Uterus (tissue), 4 donors: ENCODE measurements around the gene RGS11. TPM values are rescaled to one million over a fixed set of nuclear protein-coding genes. Genes with fewer than 3 reads are reported as not detected.
"Not testable (repeated sequence)": the region's sequence is repeated elsewhere in the genome, so short reads cannot be mapped to it uniquely, and the experiment has no call there.

Experiments used
- DNase-seq, 2 donors: peaks; one replicate each; pipeline ENCODE4 v3.0.0-alpha.2; 2019 to 2020
- H3K27ac ChIP-seq, 2 donors: fragments of 200-600 bp; sonication (generic); 1 replicate in 1 of 2; 2 replicates in 1 of 2; pipeline ENCODE4 v1.5.1; 2016 to 2018
- H3K27me3 ChIP-seq, 2 donors: fragments of 200-600 bp; sonication (generic); one replicate each; pipeline ENCODE4 v1.5.1; 2018 to 2019; ENCODE audit warnings: control low read depth in 1 of 2
- H3K36me3 ChIP-seq, 2 donors: fragments of 200-600 bp; sonication (generic); one replicate each; pipeline ENCODE4 v1.5.1; 2019; ENCODE audit warnings: control low read depth in 1 of 2
- H3K4me1 ChIP-seq, 2 donors: fragments of 200-600 bp; sonication (generic); one replicate each; pipeline ENCODE4 v1.5.1; 2018 to 2019; ENCODE audit warnings: control low read depth in 1 of 2
- H3K4me3 ChIP-seq, 2 donors: fragments of 200-600 bp; sonication (generic); 1 replicate in 1 of 2; 2 replicates in 1 of 2; pipeline ENCODE4 v1.5.1; 2018 to 2019; ENCODE audit warnings: mild to moderate bottlenecking in 1 of 2
- H3K9me3 ChIP-seq, 2 donors: fragments of 200-600 bp; sonication (generic); one replicate each; pipeline ENCODE4 v1.5.1; 2019; ENCODE audit warnings: control low read depth in 1 of 2
- POLR2A ChIP-seq, 2 donors: fragments of 450-650 bp; IDR thresholded peaks; one replicate each; pipeline ENCODE4 v1.6.1; 2016; ENCODE audit warnings: antibody characterized with exemption in 2 of 2, mild to moderate bottlenecking in 1 of 2, moderate library complexity in 1 of 2
- intact Hi-C: fragments of 100-400 bp; cut with DNase I; formaldehyde crosslinking; loops from one replicate; pipeline ENCODE4 v1.15.1; 2023; ENCODE audit warnings: low total_unique reads
- total RNA-seq, 4 donors: library from RNA; depleted of rRNA in 3 of 4; stranded (reverse); fragments of >200 nt in 3 of 4; gene quantifications; one replicate each; pipeline versions ENCODE4 v1.1.0 to v1.2.4, GENCODE V29; 2014 to 2023
- TF ChIP-seq, protein P1 (sequence below), 4 experiments: fragments of 200-600 bp in 2 of 4; fragments of 450-650 bp in 2 of 4; sonication (generic) in 2 of 4; IDR thresholded peaks; one replicate each; pipeline ENCODE4 v1.5.1; 2016 to 2019; ENCODE audit warnings: antibody characterized with exemption in 4 of 4, mild to moderate bottlenecking in 2 of 4, moderate library complexity in 1 of 4
- donor health status: DM: yes; HTN: yes; CAD: no.

The RGS11 gene
- total RNA-seq, 4 donors from 2014 or later: 1.1 to 2.4 (median 2.3) TPM; not detected in 1

DNA sequence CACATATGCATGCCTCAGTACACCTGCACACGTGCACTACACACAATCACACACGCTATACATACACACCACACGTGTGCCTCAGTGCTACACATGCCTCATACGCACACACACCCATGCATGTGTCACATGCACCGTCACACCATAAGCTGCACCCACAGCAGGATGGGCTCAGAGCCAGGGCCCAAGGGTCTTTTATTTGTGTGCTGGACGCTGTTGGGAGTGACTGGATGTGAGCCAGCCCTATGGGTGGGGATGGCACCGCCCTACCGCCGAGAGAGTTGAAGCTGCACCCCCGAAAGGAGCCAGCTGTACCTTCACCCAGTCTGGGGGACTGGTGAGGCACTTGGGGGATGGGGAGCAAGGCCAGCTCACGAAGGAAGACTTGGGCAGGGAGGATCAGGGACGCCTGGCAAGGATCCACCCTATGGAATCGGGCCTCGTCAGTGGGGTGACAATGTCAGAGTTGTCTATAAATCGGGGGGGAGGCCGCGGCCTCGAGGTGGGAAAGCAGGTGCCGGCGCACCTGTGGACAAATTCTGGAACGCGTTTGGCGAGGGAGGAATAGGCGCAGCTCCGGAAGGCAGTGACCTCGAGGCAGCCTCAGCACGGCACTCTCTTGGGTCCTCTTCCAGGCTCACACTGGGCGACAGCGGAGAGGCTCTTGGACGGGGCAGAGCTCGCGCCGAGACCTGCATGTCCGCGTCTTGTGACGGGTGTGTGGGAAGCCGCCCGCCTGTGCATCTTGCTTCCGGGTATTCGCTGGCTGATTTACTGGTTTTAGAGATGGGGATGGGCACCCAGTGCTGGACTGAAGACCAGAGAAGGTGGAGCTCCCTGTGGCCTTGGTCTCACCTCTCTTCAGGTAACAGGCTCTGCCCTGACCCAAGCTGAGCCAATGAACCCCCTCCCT is 7.3 kb downstream of the RGS11 start:
- intact Hi-C loops: no loop called here
- Histone ChIP-seq H3K27ac (no peak overlapping the region), H3K4me3 (no peak overlapping the region), H3K27me3 (no peaks in the 10 kb centered on the region), H3K36me3 (no peaks in the 10 kb centered on the region), H3K4me1 (no peaks in the 10 kb centered on the region), H3K9me3 (no peaks in the 10 kb centered on the region)
- TF ChIP-seq POLR2A (IDR thresholded peaks at IDR 0.05): no peak
- TF ChIP-seq, protein P1, sequence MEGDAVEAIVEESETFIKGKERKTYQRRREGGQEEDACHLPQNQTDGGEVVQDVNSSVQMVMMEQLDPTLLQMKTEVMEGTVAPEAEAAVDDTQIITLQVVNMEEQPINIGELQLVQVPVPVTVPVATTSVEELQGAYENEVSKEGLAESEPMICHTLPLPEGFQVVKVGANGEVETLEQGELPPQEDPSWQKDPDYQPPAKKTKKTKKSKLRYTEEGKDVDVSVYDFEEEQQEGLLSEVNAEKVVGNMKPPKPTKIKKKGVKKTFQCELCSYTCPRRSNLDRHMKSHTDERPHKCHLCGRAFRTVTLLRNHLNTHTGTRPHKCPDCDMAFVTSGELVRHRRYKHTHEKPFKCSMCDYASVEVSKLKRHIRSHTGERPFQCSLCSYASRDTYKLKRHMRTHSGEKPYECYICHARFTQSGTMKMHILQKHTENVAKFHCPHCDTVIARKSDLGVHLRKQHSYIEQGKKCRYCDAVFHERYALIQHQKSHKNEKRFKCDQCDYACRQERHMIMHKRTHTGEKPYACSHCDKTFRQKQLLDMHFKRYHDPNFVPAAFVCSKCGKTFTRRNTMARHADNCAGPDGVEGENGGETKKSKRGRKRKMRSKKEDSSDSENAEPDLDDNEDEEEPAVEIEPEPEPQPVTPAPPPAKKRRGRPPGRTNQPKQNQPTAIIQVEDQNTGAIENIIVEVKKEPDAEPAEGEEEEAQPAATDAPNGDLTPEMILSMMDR (IDR thresholded peaks at IDR 0.05): no peak
- no peak for DNase-seq

DNA sequence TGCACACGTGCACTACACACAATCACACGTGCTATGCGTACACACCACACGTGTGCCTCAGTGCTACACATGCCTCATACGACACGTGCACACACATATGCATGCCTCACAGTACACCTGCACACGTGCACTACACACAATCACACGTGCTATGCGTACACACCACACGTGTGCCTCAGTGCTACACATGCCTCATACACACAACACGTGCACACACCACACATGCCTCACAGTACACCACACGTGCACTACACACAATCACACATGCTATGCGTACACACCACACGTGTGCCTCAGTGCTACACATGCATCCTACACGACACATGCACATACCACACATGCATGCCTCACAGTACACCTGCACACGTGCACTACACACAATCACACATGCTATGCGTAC is 8.2 kb downstream of the RGS11 start:
- H3K4me3 ChIP-seq, intact Hi-C loops: not testable (repeated sequence)

DNA sequence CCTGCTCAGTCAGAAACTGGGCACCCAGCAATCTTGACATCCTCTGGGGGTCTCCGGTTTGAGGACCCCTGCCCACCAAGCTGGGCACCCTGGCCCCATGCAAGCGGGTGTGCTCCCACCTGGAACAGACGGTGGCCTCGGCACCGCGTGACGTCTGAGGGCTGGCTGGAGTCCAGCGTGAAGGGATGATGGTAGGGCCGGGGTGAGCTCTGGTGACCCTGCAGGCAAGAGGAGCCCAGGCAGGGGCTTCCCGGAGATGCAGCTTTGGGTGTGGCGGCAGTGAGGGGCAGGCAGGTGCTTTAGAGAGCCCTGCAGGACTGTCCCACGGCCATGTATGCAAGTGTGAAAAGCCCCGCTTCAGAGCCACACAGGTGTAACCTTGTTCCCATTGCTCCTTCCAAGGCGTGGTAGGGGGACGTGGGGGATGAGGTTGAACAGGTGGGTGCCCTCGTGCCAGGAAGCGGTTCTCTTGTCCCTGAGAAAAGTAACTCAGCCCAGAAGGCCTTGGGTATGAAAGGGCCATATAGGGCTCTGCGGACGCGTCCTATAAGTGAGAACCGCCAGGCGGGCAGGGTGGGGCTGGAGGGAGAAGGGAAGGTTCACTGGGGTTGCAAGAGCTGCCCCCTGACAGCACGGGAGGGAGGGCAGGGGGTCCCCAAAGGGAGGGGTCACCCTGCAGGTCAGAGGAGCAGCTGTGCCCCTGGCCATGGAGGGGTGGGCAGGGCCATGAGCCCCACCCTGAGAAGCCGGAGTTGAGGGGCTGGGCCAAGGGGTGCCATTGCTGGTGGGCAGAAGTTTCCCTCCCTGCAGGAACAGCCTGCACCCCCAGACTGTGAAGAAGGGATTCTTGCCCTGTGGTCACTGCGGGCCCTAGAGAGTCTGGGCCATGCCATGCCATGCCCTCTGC is 9.2 kb downstream of the RGS11 start:
- no peak for DNase-seq
- H3K27ac ChIP-seq: no peak overlapping the region

More for the DNA sequence above, 8.2 kb downstream of the RGS11 start:
- H3K9me3 ChIP-seq, H3K27ac ChIP-seq, DNase-seq, H3K27me3 ChIP-seq, H3K4me1 ChIP-seq, H3K36me3 ChIP-seq: not testable (repeated sequence)

DNA sequence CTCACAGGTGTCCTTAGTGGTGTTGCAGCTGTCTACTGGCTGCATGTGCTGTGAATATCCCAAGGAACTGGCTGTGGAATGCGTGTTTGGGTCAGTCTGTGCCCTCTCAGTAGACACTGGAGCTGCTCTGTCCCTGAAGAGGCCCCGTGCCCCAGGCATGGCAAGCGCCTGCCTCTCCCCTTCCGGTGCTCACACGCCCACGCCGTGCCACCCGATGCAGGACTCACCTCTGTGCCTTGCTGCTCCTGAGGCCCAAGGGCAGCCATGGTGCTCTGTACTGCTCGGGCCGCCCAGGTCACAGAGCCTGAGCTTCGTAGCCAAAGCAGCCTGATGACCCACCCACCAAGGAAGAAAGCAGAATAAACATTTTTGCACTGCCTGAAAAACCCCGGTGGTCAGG is 10.0 kb downstream of the RGS11 start:
- no peak overlapping the region for H3K4me3 ChIP-seq
- no peak for TF ChIP-seq POLR2A (IDR thresholded peaks at IDR 0.05)
- TF ChIP-seq, protein P1 (IDR thresholded peaks at IDR 0.05): no peak
- intact Hi-C loops: no loop called here
- H3K36me3 ChIP-seq: no peaks in the 10 kb centered on the region
- H3K27me3 ChIP-seq: no peaks in the 10 kb centered on the region
- no peaks in the 10 kb centered on the region for H3K9me3 ChIP-seq
- DNase-seq: no peak
- no peaks in the 10 kb centered on the region for H3K4me1 ChIP-seq
- no peak overlapping the region for H3K27ac ChIP-seq

More for the DNA sequence above, 9.2 kb downstream of the RGS11 start:
- Histone ChIP-seq H3K27me3 (no peaks in the 10 kb centered on the region), H3K4me3 (no peak overlapping the region), H3K36me3 (no peaks in the 10 kb centered on the region), H3K9me3 (no peaks in the 10 kb centered on the region), H3K4me1 (no peaks in the 10 kb centered on the region)
- TF ChIP-seq, protein P1 (IDR thresholded peaks at IDR 0.05): no peak
- TF ChIP-seq POLR2A (IDR thresholded peaks at IDR 0.05): no peak
- intact Hi-C loops: no loop called here

DNA sequence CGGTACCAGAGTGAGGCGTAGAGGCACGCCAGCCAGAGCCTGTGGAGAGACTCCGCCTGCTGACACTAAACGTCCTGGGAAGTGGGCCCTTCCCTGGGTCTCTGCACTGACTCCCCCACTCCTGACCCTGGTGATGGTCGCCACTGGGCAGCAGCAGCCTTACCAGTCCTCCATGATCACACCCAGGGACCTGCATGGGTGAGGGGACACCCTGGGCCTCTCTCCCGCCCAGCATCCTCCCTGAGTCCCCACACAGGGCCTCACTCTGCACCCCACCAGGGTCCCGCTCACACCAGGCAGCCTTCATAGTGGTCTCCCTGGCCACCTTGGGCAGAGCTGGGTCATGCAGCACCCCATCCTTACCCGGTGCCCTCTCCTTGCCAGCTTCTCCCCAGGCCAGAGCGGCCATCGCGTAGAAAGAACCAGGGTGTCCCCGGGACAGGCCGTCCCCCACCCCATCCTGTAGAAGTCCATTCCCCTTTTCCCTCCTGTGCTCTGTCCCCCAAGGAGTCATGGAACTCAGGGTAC is 10.7 kb downstream of the RGS11 start:
- intact Hi-C loops: no loop called here
- TF ChIP-seq POLR2A (IDR thresholded peaks at IDR 0.05): no peak
- TF ChIP-seq, protein P1 (IDR thresholded peaks at IDR 0.05): no peak
- H3K36me3 ChIP-seq: no peaks in the 10 kb centered on the region
- no peak for DNase-seq
- no peaks in the 10 kb centered on the region for H3K27me3 ChIP-seq
- H3K4me1 ChIP-seq: no peaks in the 10 kb centered on the region
- H3K27ac ChIP-seq: no peak overlapping the region
- no peak overlapping the region for H3K4me3 ChIP-seq
- H3K9me3 ChIP-seq: no peaks in the 10 kb centered on the region
